GM12878 (cell line): ENCODE measurements around the gene REXO1. TPM values are rescaled to one million over a fixed set of nuclear protein-coding genes. Genes with fewer than 3 reads are reported as not detected.

Experiments used
- ASH2L ChIP-seq: fragments of 300-600, 200-600 bp; sonication (generic); IDR thresholded peaks from 2 replicates; pipeline ENCODE4 v1.6.1; 2017; ENCODE audit warnings: low read depth, mild to moderate bottlenecking, borderline replicate concordance
- CBX3 ChIP-seq: fragments of 200-600 bp; sonication (generic); IDR thresholded peaks from 2 replicates; pipeline ENCODE4 v1.6.1; 2016; ENCODE audit warnings: low read depth, borderline replicate concordance
- CHD2 ChIP-seq: IDR thresholded peaks from 2 replicates; pipeline ENCODE4 v1.6.1; 2011; ENCODE audit warnings: low read depth, low read length, improper control_type of control experiment, borderline replicate concordance
- EGR1 ChIP-seq, 2 experiments: IDR thresholded peaks; 1 replicate in 1 of 2; 2 replicates in 1 of 2; pipeline ENCODE4 v1.6.1; 2011 to 2012; ENCODE audit warnings: low read depth in 2 of 2, low read length in 2 of 2, borderline replicate concordance in 1 of 2, mild to moderate bottlenecking in 1 of 2, moderate library complexity in 1 of 2
- EP300 ChIP-seq, 2 experiments: fragments of 150-350 bp in 1 of 2; IDR thresholded peaks; 2 replicates each; pipeline ENCODE4 v1.6.1; 2011 to 2012; ENCODE audit warnings: low read depth in 2 of 2, low read length in 2 of 2, borderline replicate concordance in 1 of 2, improper control_type of control experiment in 1 of 2, inconsistent platforms in 1 of 2; ENCODE audit not compliant: control insufficient read depth in 1 of 2
- ETV6 ChIP-seq, 2 experiments: fragments of 450-650 bp in 1 of 2; IDR thresholded peaks in 1 of 2; conservative IDR thresholded peaks in 1 of 2; 2 replicates each; pipeline ENCODE4 v1.6.1; 2014; ENCODE audit warnings: antibody characterized with exemption in 1 of 2, borderline replicate concordance in 1 of 2, low read depth in 1 of 2, mild to moderate bottlenecking in 1 of 2, moderate library complexity in 1 of 2
- EZH2 ChIP-seq: IDR thresholded peaks from 2 replicates; pipeline ENCODE4 v1.6.1; 2012; ENCODE audit warnings: low read depth, mild to moderate bottlenecking, control low read depth, inconsistent platforms, low read length, borderline replicate concordance; ENCODE audit not compliant: control insufficient read depth
- FOXM1 ChIP-seq: IDR thresholded peaks from 2 replicates; pipeline ENCODE4 v1.6.1; 2012; ENCODE audit warnings: low read depth, mild to moderate bottlenecking, inconsistent platforms, low read length, moderate library complexity
- GATAD2B ChIP-seq: fragments of 450-650 bp; conservative IDR thresholded peaks from 2 replicates; pipeline ENCODE4 v1.6.1; 2017; ENCODE audit warnings: low read depth, mild to moderate bottlenecking, moderate library complexity
- LARP7 ChIP-seq: fragments of 450-650 bp; IDR thresholded peaks from 2 replicates; pipeline ENCODE4 v1.6.1; 2017; ENCODE audit warnings: mild to moderate bottlenecking
- MEF2B ChIP-seq: fragments of 450-650 bp; IDR thresholded peaks from 2 replicates; pipeline ENCODE4 v1.6.1; 2018; ENCODE audit warnings: mild to moderate bottlenecking, moderate library complexity; ENCODE audit not compliant: partially characterized antibody, poor library complexity, severe bottlenecking
- MYC ChIP-seq: IDR thresholded peaks from 2 replicates; pipeline ENCODE4 v1.6.1; 2011; ENCODE audit warnings: mild to moderate bottlenecking, low read length, moderate library complexity, inconsistent platforms; ENCODE audit not compliant: insufficient read depth, insufficient replicate concordance, insufficient read length, severe bottlenecking
- PAX5 ChIP-seq: IDR thresholded peaks from 2 replicates; pipeline ENCODE4 v1.6.1; 2011; ENCODE audit warnings: low read depth, low read length, borderline replicate concordance
- POLR2AphosphoS5 ChIP-seq: IDR thresholded peaks from 2 replicates; pipeline ENCODE4 v1.6.1; 2011; ENCODE audit warnings: mild to moderate bottlenecking, low read length, inconsistent platforms
- RB1 ChIP-seq: fragments of 450-650 bp; formaldehyde crosslinking; IDR thresholded peaks from 2 replicates; pipeline ENCODE4 v1.6.1; 2017; ENCODE audit warnings: mild to moderate bottlenecking, borderline replicate concordance
- TCF3 ChIP-seq: IDR thresholded peaks from 2 replicates; pipeline ENCODE4 v1.6.1; 2012; ENCODE audit warnings: low read depth, mild to moderate bottlenecking, low read length, borderline replicate concordance; ENCODE audit not compliant: insufficient read depth
- polyA plus RNA-seq, 11 experiments: library from polyadenylated mRNA; depleted of rRNA in 4 of 11; unstranded in 6 of 11; stranded (reverse) in 5 of 11; fragments of >200 nt; fragmentation: Nextera tagmentation in 4 of 11; fragmentation: Illumina TruSeq in 1 of 11; extraction: Ambion mirVana in 4 of 11; extraction: Trizol in 1 of 11; gene quantifications; 1 replicate in 1 of 11; 2 replicates in 10 of 11; pipeline versions ENCODE4 v1.2.1 to v1.2.3, GENCODE V29; 2011 to 2016; ENCODE audit warnings: inconsistent platforms in 2 of 11, missing spikeins in 2 of 11, low read depth in 1 of 11
- total RNA-seq, 4 experiments: library from RNA; depleted of rRNA in 3 of 4; stranded (reverse); fragments of >200 nt in 3 of 4; fragmentation: Illumina TruSeq in 1 of 4; extraction: Trizol in 1 of 4; gene quantifications; 2 replicates each; pipeline versions ENCODE4 v1.2.1 to v1.2.3, GENCODE V29; 2013 to 2021
- TF ChIP-seq, protein P1 (sequence below): fragments of 450-650 bp; IDR thresholded peaks from 2 replicates; pipeline ENCODE4 v1.6.1; 2017; ENCODE audit warnings: borderline replicate concordance
- TF ChIP-seq, protein P2 (sequence below): IDR thresholded peaks from 2 replicates; pipeline ENCODE4 v1.6.1; 2012; ENCODE audit warnings: low read length, inconsistent platforms
- TF ChIP-seq, protein P3 (sequence below): fragments of 450-650 bp; IDR thresholded peaks from 2 replicates; pipeline ENCODE4 v1.6.1; 2017; ENCODE audit warnings: mild to moderate bottlenecking, moderate library complexity

Gene REXO1
- total and polyA plus RNA-seq, 10 of the 15 experiments (the other 5 are each of a cell fraction or from before 2014, with no cell fraction given), result 0.03 to 45.2 (median 8.4) TPM

DNA sequence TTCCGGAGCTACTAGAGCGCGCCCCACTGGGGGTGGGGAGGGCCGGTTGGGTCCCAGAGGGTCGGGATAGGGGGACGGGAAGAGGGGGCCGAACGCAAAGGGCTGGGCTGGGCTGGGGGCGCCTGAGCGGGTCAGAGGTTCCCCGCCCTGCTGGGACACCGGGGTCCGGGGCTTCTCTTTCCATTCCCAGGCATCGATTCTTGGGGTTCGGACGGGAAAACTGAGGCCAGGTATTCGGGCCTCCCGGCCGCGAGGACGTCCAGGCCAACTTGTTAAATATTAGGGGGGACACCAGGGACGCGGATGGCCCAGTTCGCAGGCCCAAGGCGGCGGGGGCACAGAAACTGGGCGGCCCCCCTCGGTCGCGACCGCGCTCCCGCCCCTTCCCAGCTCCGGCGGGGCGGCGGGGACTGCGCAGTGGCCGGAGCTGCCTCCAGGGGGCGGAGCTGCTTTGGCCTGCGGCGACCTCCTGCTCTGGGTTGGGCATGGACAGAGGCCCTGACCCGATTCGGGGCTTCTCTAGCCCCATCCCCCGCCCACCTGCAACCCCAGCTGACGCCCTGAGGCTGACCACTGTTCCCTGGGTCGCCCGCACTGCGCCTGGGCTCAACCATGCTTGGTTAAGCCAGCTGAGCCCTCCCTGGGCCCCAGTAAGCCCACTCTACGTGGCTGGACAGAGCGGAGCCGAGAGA lies 16.3 kb upstream of the REXO1 start (continued):
- TF ChIP-seq, protein P1, sequence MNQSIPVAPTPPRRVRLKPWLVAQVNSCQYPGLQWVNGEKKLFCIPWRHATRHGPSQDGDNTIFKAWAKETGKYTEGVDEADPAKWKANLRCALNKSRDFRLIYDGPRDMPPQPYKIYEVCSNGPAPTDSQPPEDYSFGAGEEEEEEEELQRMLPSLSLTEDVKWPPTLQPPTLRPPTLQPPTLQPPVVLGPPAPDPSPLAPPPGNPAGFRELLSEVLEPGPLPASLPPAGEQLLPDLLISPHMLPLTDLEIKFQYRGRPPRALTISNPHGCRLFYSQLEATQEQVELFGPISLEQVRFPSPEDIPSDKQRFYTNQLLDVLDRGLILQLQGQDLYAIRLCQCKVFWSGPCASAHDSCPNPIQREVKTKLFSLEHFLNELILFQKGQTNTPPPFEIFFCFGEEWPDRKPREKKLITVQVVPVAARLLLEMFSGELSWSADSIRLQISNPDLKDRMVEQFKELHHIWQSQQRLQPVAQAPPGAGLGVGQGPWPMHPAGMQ, result no peak
- TF ChIP-seq MYC (no peak), ETV6 (conservative IDR thresholded peaks at IDR 0.05 in 1 of 2, IDR thresholded peaks at IDR 0.05 in 1 of 2; ENCODE audit: borderline replicate concordance in 1 of 2, low read depth in 1 of 2) (no peak), EZH2 (no peak), EGR1 (IDR thresholded peaks at IDR 0.05; ENCODE audit: borderline replicate concordance in 1 of 2, low read depth in 2 of 2, low read length in 2 of 2) (peak in 1 of 2 experiments; percentile 38; a peak in 1 of 3 replicates), GATAD2B (0 out of 2 replicates have a peak, but pooled peaks have one; percentile 13), CBX3 (no peak), PAX5 (0 out of 2 replicates have a peak, but pooled peaks have one; percentile 16), CHD2 (peak; percentile 34; the same call in 1 of the 2 replicates), TCF3 (no peak), LARP7 (0 out of 2 replicates have a peak, but pooled peaks have one; percentile 33), FOXM1 (no peak), ASH2L (0 out of 2 replicates have a peak, but pooled peaks have one; percentile 1), MEF2B (peak; percentile 43), RB1 (0 out of 2 replicates have a peak, but pooled peaks have one; percentile 20), POLR2AphosphoS5 (no peak; the same call in 1 of the 2 replicates), EP300 (IDR thresholded peaks at IDR 0.05; ENCODE audit: borderline replicate concordance in 1 of 2, control insufficient read depth in 1 of 2, low read depth in 2 of 2, low read length in 2 of 2) (0 out of 4 replicates have a peak, but pooled peaks of 1 of the 2 experiments have one; percentile 26)
- TF ChIP-seq, protein P2, sequence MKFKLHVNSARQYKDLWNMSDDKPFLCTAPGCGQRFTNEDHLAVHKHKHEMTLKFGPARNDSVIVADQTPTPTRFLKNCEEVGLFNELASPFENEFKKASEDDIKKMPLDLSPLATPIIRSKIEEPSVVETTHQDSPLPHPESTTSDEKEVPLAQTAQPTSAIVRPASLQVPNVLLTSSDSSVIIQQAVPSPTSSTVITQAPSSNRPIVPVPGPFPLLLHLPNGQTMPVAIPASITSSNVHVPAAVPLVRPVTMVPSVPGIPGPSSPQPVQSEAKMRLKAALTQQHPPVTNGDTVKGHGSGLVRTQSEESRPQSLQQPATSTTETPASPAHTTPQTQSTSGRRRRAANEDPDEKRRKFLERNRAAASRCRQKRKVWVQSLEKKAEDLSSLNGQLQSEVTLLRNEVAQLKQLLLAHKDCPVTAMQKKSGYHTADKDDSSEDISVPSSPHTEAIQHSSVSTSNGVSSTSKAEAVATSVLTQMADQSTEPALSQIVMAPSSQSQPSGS, result no peak
- TF ChIP-seq, protein P3, sequence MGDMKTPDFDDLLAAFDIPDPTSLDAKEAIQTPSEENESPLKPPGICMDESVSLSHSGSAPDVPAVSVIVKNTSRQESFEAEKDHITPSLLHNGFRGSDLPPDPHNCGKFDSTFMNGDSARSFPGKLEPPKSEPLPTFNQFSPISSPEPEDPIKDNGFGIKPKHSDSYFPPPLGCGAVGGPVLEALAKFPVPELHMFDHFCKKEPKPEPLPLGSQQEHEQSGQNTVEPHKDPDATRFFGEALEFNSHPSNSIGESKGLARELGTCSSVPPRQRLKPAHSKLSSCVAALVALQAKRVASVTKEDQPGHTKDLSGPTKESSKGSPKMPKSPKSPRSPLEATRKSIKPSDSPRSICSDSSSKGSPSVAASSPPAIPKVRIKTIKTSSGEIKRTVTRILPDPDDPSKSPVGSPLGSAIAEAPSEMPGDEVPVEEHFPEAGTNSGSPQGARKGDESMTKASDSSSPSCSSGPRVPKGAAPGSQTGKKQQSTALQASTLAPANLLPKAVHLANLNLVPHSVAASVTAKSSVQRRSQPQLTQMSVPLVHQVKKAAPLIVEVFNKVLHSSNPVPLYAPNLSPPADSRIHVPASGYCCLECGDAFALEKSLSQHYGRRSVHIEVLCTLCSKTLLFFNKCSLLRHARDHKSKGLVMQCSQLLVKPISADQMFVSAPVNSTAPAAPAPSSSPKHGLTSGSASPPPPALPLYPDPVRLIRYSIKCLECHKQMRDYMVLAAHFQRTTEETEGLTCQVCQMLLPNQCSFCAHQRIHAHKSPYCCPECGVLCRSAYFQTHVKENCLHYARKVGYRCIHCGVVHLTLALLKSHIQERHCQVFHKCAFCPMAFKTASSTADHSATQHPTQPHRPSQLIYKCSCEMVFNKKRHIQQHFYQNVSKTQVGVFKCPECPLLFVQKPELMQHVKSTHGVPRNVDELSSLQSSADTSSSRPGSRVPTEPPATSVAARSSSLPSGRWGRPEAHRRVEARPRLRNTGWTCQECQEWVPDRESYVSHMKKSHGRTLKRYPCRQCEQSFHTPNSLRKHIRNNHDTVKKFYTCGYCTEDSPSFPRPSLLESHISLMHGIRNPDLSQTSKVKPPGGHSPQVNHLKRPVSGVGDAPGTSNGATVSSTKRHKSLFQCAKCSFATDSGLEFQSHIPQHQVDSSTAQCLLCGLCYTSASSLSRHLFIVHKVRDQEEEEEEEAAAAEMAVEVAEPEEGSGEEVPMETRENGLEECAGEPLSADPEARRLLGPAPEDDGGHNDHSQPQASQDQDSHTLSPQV, result no peak; the same call in 1 of the 2 replicates
